Measurements from ENCODE around the gene PTH2.
"Not testable (repeated sequence)": the region's sequence is repeated elsewhere in the genome, so short reads cannot be mapped to it uniquely, and the experiment has no call there.

The PTH2 gene

GRCh38 chr19:49390131-49390928, 32.9 kb downstream of the PTH2 start:
- no peak for DNase-seq (ENCODE audit: low read depth in 2 of 3, low spot score in 2 of 3)

GRCh38 chr19:49389406-49389805, 33.8 kb downstream of the PTH2 start:
- no peak for DNase-seq (ENCODE audit: low read depth in 2 of 3, low spot score in 2 of 3)

GRCh38 chr19:49387936-49388372, 35.3 kb downstream of the PTH2 start, which contains the start of gene KASH5:
Gene KASH5, plus strand, starts transcription at chr19:49388249. Its CDS starts 2,635 bp downstream, at chr19:49390884.
- DNase-seq (ENCODE audit: low read depth in 2 of 3, low spot score in 2 of 3): peak; percentile 57 to 75 (median 57)

GRCh38 chr19:49383599-49383998, 39.6 kb downstream of the PTH2 start:
- no peak for DNase-seq (ENCODE audit: low read depth in 2 of 3, low spot score in 2 of 3)

- no peak for DNase-seq (ENCODE audit: low read depth in 2 of 3, low spot score in 2 of 3)
Observed at GRCh38 chr19:49382639-49383038, 40.6 kb downstream of the PTH2 start.

GRCh38 chr19:49380391-49380790, 42.9 kb downstream of the PTH2 start:
- DNase-seq (ENCODE audit: low read depth in 2 of 3, low spot score in 2 of 3): no peak

- no peak for DNase-seq (ENCODE audit: low read depth in 2 of 3, low spot score in 2 of 3)
Observed at GRCh38 chr19:49378512-49378911, 44.7 kb downstream of the PTH2 start.

GRCh38 chr19:49374665-49375434, 48.4 kb downstream of the PTH2 start:
- no peak for DNase-seq (ENCODE audit: low read depth in 2 of 3, low spot score in 2 of 3)

- DNase-seq (ENCODE audit: low read depth in 2 of 3, low spot score in 2 of 3): not testable (repeated sequence)
Observed at GRCh38 chr19:49373174-49373573, 50.1 kb downstream of the PTH2 start.
